Keratinocyte (primary cell): Measurements from ENCODE around the gene SLC25A13.

Source experiments
- CTCF ChIP-seq, 3 experiments: IDR thresholded peaks in 1 of 3; conservative IDR thresholded peaks in 1 of 3; optimal IDR thresholded peaks in 1 of 3; 2 replicates in 2 of 3; 3 replicates in 1 of 3; pipeline versions ENCODE3 to v1.5.1; 2011; ENCODE audit warnings: low read length in 3 of 3, mild to moderate bottlenecking in 3 of 3, moderate library complexity in 2 of 3, control low read depth in 1 of 3, inconsistent platforms in 1 of 3; ENCODE audit not compliant: insufficient read depth in 2 of 3; ENCODE audit errors: extremely low read depth in 1 of 3
- EZH2 ChIP-seq: IDR thresholded peaks from one replicate; pipeline ENCODE4 v1.6.1; 2012; ENCODE audit warnings: inconsistent platforms, mild to moderate bottlenecking, low read length, moderate library complexity

GRCh38 chr7:96181174-96181573 lies 140.7 kb downstream of the SLC25A13 start:
- TF ChIP-seq CTCF (optimal IDR thresholded peaks at IDR 0.05 in 1 of 3, IDR thresholded peaks at IDR 0.05 in 1 of 3, conservative IDR thresholded peaks at IDR 0.05 in 1 of 3; ENCODE audit: extremely low read depth in 1 of 3, insufficient read depth in 2 of 3, low read length in 3 of 3) (no peak), EZH2 (no peak)
